ENCODE results near the gene FBXL17.

GRCh38 chr5:108024986-108025385 is 356.9 kb downstream of the FBXL17 start:
- TF ChIP-seq CTCF (IDR thresholded peaks at IDR 0.05) (no peak), POLR2AphosphoS5 (IDR thresholded peaks at IDR 0.05) (no peak), POLR2A (IDR thresholded peaks at IDR 0.05) (no peak)
